Right atrium auricular region (tissue), 2 donors: ENCODE data around the gene FAAP100. TPM values are rescaled to one million over a fixed set of nuclear protein-coding genes. Genes with fewer than 3 reads are reported as not detected.

Experiments
- DNase-seq: peaks from one replicate; pipeline ENCODE4 v3.0.0-alpha.2; 2019; ENCODE audit warnings: low spot score
- H3K27ac ChIP-seq, 2 donors: fragments of 200-600 bp; sonication (generic); 1 replicate in 1 of 2; 2 replicates in 1 of 2; pipeline ENCODE4 v1.5.1; 2016 to 2019
- H3K27me3 ChIP-seq, 2 donors: fragments of 200-600 bp; sonication (generic); one replicate each; pipeline versions ENCODE4 v1.5.1 to v1.6.0; 2017 to 2019
- H3K36me3 ChIP-seq: fragments of 200-600 bp; sonication (generic); one replicate; pipeline ENCODE4 v1.5.1; 2016
- H3K4me1 ChIP-seq, 2 donors: fragments of 200-600 bp; sonication (generic); one replicate each; pipeline versions ENCODE4 v1.5.1 to v1.6.0; 2017 to 2019
- H3K4me3 ChIP-seq, 2 donors: fragments of 200-600 bp; sonication (generic); 1 replicate in 1 of 2; 2 replicates in 1 of 2; pipeline ENCODE4 v1.5.1; 2017 to 2019; ENCODE audit warnings: mild to moderate bottlenecking in 1 of 2, moderate library complexity in 1 of 2
- H3K9me3 ChIP-seq, 2 donors: fragments of 200-600 bp; sonication (generic); one replicate each; pipeline ENCODE4 v1.5.1; 2019
- CTCF ChIP-seq, 2 donors: fragments of 200-600 bp; sonication (generic); IDR thresholded peaks; one replicate each; pipeline ENCODE4 v1.5.1; 2019; ENCODE audit warnings: antibody characterized with exemption in 2 of 2
- total RNA-seq, 2 donors: library from RNA; depleted of rRNA; stranded (reverse); fragments of >200 nt; gene quantifications; one replicate each; pipeline ENCODE4 v1.1.0, GENCODE V29; 2016

The FAAP100 gene
- total RNA-seq, 2 donors from 2014 or later, result 12.8 to 13.7 TPM

DNA sequence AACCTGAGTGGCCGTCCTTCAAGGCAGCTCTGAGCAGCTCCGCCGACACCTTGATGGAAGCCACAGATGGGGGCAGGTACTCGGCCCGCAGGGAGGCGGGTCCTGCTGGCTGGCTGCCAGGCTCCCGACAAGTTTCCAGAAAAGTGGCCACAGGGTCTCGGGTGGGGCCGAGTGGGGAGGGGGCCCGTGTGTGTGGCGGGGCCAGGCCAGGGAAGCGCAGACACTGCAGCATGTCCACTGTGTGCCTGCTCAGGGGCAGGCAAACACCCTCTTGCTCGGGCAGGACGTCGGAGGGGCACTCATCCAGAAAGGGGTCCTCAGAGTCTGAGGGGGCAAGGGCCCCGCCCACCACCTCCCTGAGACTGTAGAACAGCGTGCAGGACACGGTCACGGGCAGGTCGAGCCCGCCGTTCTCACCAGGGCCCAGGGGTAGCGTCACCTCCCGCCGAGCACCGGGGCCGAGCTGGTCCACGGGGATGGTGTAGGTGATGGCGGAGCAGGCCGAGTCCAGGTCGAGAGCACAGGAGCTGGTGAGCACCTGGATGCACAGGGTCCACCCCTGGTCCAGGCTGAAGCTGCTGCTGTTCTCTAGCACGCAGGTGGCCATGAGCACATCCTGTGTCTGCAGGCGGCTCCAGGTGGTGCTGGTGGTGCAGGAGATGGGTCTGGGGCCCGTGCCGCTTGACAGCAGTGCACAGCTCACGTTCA is 5.1 kb downstream of the FAAP100 start:
- H3K27me3 ChIP-seq, result no peaks in the 10 kb centered on the region
- DNase-seq, result no peak
- no peaks in the 10 kb centered on the region for H3K9me3 ChIP-seq
- peaks cover 0 to 12% of the 10 kb centered on the region in 2 donors for H3K4me1 ChIP-seq
- no peak overlapping the region for H3K27ac ChIP-seq
- peaks cover 75% of the 10 kb centered on the region for H3K36me3 ChIP-seq
- no peak for TF ChIP-seq CTCF (IDR thresholded peaks at IDR 0.05)
- no peak overlapping the region for H3K4me3 ChIP-seq

GRCh38 chr17:81545160-81545949 is 6.8 kb downstream of the FAAP100 start:
- Histone ChIP-seq H3K36me3 (peaks cover 80% of the 10 kb centered on the region), H3K4me3 (no peak overlapping the region), H3K9me3 (no peaks in the 10 kb centered on the region), H3K27me3 (no peaks in the 10 kb centered on the region), H3K4me1 (no peaks in the 10 kb centered on the region), H3K27ac (no peak overlapping the region)
- no peak for TF ChIP-seq CTCF (IDR thresholded peaks at IDR 0.05)
- DNase-seq, result no peak

GRCh38 chr17:81544281-81544974 is 7.7 kb downstream of the FAAP100 start:
- no peak overlapping the region for H3K27ac ChIP-seq
- no peaks in the 10 kb centered on the region for H3K27me3 ChIP-seq
- no peak for DNase-seq
- H3K36me3 ChIP-seq, result peaks cover 78% of the 10 kb centered on the region
- H3K4me1 ChIP-seq, result no peaks in the 10 kb centered on the region
- no peak overlapping the region for H3K4me3 ChIP-seq
- no peaks in the 10 kb centered on the region for H3K9me3 ChIP-seq
- no peak for TF ChIP-seq CTCF (IDR thresholded peaks at IDR 0.05)

- Histone ChIP-seq H3K27ac (no peak overlapping the region), H3K9me3 (no peaks in the 10 kb centered on the region), H3K36me3 (peaks cover 75% of the 10 kb centered on the region), H3K27me3 (no peaks in the 10 kb centered on the region), H3K4me3 (no peak overlapping the region), H3K4me1 (no peaks in the 10 kb centered on the region)
- DNase-seq, result no peak
- TF ChIP-seq CTCF (IDR thresholded peaks at IDR 0.05), result no peak
Measured at GRCh38 chr17:81543756-81544155, 8.4 kb downstream of the FAAP100 start.

DNA sequence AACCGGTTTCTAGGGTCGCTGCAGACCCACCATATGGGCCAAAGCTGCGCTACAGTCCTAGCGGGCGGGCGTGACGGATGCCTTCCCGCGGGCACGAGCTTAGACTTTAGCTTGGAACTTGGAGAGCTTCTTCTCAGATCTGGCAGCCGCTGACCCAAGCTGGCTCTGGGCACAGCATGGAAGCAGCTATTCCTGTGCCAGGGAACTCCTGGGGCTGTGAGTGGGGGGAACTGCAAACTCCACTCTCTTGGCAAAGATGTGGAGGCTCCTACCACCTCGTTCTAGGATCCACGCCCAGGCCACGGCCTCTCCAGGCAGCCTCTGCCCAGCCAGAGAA is 8.8 kb downstream of the FAAP100 start:
- no peaks in the 10 kb centered on the region for H3K4me1 ChIP-seq
- DNase-seq, result no peak
- H3K27ac ChIP-seq, result no peak overlapping the region
- no peaks in the 10 kb centered on the region for H3K27me3 ChIP-seq
- H3K36me3 ChIP-seq, result peaks cover 72% of the 10 kb centered on the region
- no peak for TF ChIP-seq CTCF (IDR thresholded peaks at IDR 0.05)
- no peaks in the 10 kb centered on the region for H3K9me3 ChIP-seq
- no peak overlapping the region for H3K4me3 ChIP-seq
